Stomach (tissue), 4 donors: Measurements from ENCODE around the gene GAGE12C.
"Not testable (repeated sequence)": the region's sequence is repeated elsewhere in the genome, so short reads cannot be mapped to it uniquely, and the experiment has no call there.

Experiments used
- EP300 ChIP-seq: sonication (generic); formaldehyde crosslinking; IDR thresholded peaks from one replicate; pipeline ENCODE4 v1.6.1; 2017; ENCODE audit warnings: antibody characterized with exemption
- POLR2AphosphoS5 ChIP-seq, 3 donors: sonication (generic); formaldehyde crosslinking; IDR thresholded peaks; one replicate each; pipeline ENCODE4 v1.6.1; 2016; ENCODE audit warnings: antibody characterized with exemption in 3 of 3
- TF ChIP-seq, protein P1 (sequence below), 7 experiments: fragments of 450-650 bp in 4 of 7; fragments of 200-600 bp in 3 of 7; sonication (generic) in 3 of 7; IDR thresholded peaks; one replicate each; pipeline ENCODE4 v1.5.1; 2016 to 2019; ENCODE audit warnings: antibody characterized with exemption in 7 of 7, control low read depth in 2 of 7, mild to moderate bottlenecking in 1 of 7

- TF ChIP-seq, protein P1, sequence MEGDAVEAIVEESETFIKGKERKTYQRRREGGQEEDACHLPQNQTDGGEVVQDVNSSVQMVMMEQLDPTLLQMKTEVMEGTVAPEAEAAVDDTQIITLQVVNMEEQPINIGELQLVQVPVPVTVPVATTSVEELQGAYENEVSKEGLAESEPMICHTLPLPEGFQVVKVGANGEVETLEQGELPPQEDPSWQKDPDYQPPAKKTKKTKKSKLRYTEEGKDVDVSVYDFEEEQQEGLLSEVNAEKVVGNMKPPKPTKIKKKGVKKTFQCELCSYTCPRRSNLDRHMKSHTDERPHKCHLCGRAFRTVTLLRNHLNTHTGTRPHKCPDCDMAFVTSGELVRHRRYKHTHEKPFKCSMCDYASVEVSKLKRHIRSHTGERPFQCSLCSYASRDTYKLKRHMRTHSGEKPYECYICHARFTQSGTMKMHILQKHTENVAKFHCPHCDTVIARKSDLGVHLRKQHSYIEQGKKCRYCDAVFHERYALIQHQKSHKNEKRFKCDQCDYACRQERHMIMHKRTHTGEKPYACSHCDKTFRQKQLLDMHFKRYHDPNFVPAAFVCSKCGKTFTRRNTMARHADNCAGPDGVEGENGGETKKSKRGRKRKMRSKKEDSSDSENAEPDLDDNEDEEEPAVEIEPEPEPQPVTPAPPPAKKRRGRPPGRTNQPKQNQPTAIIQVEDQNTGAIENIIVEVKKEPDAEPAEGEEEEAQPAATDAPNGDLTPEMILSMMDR (IDR thresholded peaks at IDR 0.05): not testable (repeated sequence)
- TF ChIP-seq POLR2AphosphoS5 (IDR thresholded peaks at IDR 0.05); EP300: not testable (repeated sequence)
Observed at GRCh38 chrX:49579649-49580048, 47.7 kb downstream of the GAGE12C start, which contains the start of gene GAGE12H.
